GM12878 (cell line): ENCODE results near the gene SORT1. TPM values are rescaled to one million over a fixed set of nuclear protein-coding genes. Genes with fewer than 3 reads are reported as not detected.

Source experiments
- ATAC-seq: fragments of 200-7000 bp; cut with Tn5 transposase; 3 replicates; pipeline ENCODE4 v1.9.1; 2020; ENCODE audit warnings: mild to moderate bottlenecking, moderate library complexity
- BruUV-seq: library from RNA; stranded (reverse); fragments of 400-500 nt; replicated peaks from 2 replicates; lab custom pipeline; 2021; lab: Mats Ljungman, UMichigan
- CTCF ChIA-PET: fragments of 300-600 bp; sonication (Branson Sonifier 250); formaldehyde crosslinking; extraction: SDS; loops from one replicate; lab custom pipeline; 2021; ENCODE audit warnings: inconsistent platforms; lab: Yijun Ruan, JAX
- POLR2A ChIA-PET: fragments of 350-600 bp; formaldehyde crosslinking; extraction: SDS; loops from one replicate; lab custom pipeline; 2021; ENCODE audit warnings: inconsistent platforms; lab: Charles Lee
- RAD21 ChIA-PET: fragments of 300-600 bp; sonication (Branson Sonifier 250); formaldehyde crosslinking; loops from one replicate; lab custom pipeline; 2023; ENCODE audit warnings: antibody characterized with exemption; ENCODE audit not compliant: unreplicated experiment; lab: Charles Lee
- SMC1A ChIA-PET: fragments of 300-600 bp; sonication (Branson Sonifier 250); formaldehyde crosslinking; loops from one replicate; lab custom pipeline; 2023; ENCODE audit not compliant: unreplicated experiment, uncharacterized antibody; lab: Charles Lee
- DNase-seq: peaks from one replicate; pipeline ENCODE4 v3.0.0-alpha.2; 2011; ENCODE audit warnings: low read depth, low spot score
- FAIRE-seq: peaks from 3 replicates; lab custom pipeline; 2011; peaks lifted over from hg19 to GRCh38; lab: Jason Lieb, UNC
- H2AFZ ChIP-seq: 2 replicates; pipeline ENCODE4 v1.6.0; 2011; ENCODE audit warnings: low read depth, low read length, control low read depth; ENCODE audit not compliant: control insufficient read depth
- H3K27ac ChIP-seq: 2 replicates; pipeline ENCODE4 v1.5.1; 2011; ENCODE audit warnings: control low read depth; ENCODE audit not compliant: control insufficient read depth, insufficient read depth
- H3K27me3 ChIP-seq, 2 experiments: replicated peaks in 1 of 2; 2 replicates each; pipeline versions ENCODE4 v1.6.0 to v1.6.1; 2011; ENCODE audit warnings: low read length in 1 of 2; ENCODE audit not compliant: control insufficient read depth in 2 of 2, insufficient read depth in 2 of 2
- H3K36me3 ChIP-seq, 2 experiments: 2 replicates each; pipeline ENCODE4 v1.5.1; 2011; ENCODE audit warnings: low read length in 1 of 2; ENCODE audit not compliant: control insufficient read depth in 2 of 2, insufficient read depth in 2 of 2
- H3K4me1 ChIP-seq: 2 replicates; pipeline ENCODE4 v1.6.1; 2011; ENCODE audit warnings: mild to moderate bottlenecking, low read length, moderate library complexity, mixed read lengths; ENCODE audit not compliant: control insufficient read depth, insufficient read depth
- H3K4me2 ChIP-seq: 2 replicates; pipeline ENCODE4 v1.6.0; 2011; ENCODE audit warnings: control low read depth; ENCODE audit not compliant: control insufficient read depth, insufficient read depth
- H3K4me3 ChIP-seq: fragments of 200-600 bp; sonication (generic); 2 replicates; pipeline ENCODE4 v1.5.1; 2016
- H3K79me2 ChIP-seq: 2 replicates; pipeline ENCODE4 v1.6.0; 2011; ENCODE audit warnings: low read length; ENCODE audit not compliant: control insufficient read depth, insufficient read depth
- H3K9ac ChIP-seq: 2 replicates; pipeline ENCODE4 v1.8.0; 2011; ENCODE audit warnings: low read length, control low read depth, mixed read lengths; ENCODE audit not compliant: control insufficient read depth, insufficient read depth
- H3K9me3 ChIP-seq: replicated peaks from 3 replicates; pipeline ENCODE4 v1.5.1; 2011; ENCODE audit warnings: mild to moderate bottlenecking, low read length; ENCODE audit not compliant: control insufficient read depth, insufficient read depth
- H4K20me1 ChIP-seq: 2 replicates; pipeline ENCODE4 v1.6.0; 2011; ENCODE audit not compliant: control insufficient read depth, insufficient read depth
- EZH2 ChIP-seq: IDR thresholded peaks from 2 replicates; pipeline ENCODE4 v1.6.1; 2012; ENCODE audit warnings: low read depth, mild to moderate bottlenecking, control low read depth, inconsistent platforms, low read length, borderline replicate concordance; ENCODE audit not compliant: control insufficient read depth
- HDAC2 ChIP-seq: fragments of 200-600 bp; sonication (generic); IDR thresholded peaks from 2 replicates; pipeline ENCODE4 v1.6.1; 2017
- JUNB ChIP-seq: IDR thresholded peaks from 2 replicates; pipeline ENCODE4 v1.6.1; 2016; ENCODE audit warnings: antibody characterized with exemption, mild to moderate bottlenecking
- POLR2AphosphoS5 ChIP-seq: IDR thresholded peaks from 2 replicates; pipeline ENCODE4 v1.6.1; 2011; ENCODE audit warnings: mild to moderate bottlenecking, low read length, inconsistent platforms
- SUZ12 ChIP-seq: fragments of 200-600 bp; sonication (generic); IDR thresholded peaks from one replicate; pipeline ENCODE4 v1.6.1; 2018; ENCODE audit warnings: antibody characterized with exemption, mild to moderate bottlenecking; ENCODE audit not compliant: unreplicated experiment
- WGBS: methylation state at CpG from one replicate; pipeline ENCODE4 v1.1.6; 2016; ENCODE audit warnings: low lambda C conversion rate; ENCODE audit not compliant: insufficient replicate concordance, insufficient coverage; ENCODE audit errors: missing lambda C conversion rate; 5-methylcytosine and 5-hydroxymethylcytosine counted together
- in situ Hi-C: fragments of 300-500 bp; cut with MboI; formaldehyde crosslinking; loops from 9 replicates; pipeline ENCODE4 v1.14.3; 2018; ENCODE audit warnings: mixed read lengths
- intact Hi-C: fragments of 100-400 bp; cut with micrococcal nuclease; formaldehyde crosslinking; loops from one replicate; pipeline ENCODE4 v1.14.2; 2022; ENCODE audit not compliant: unreplicated experiment
- polyA plus RNA-seq, 11 experiments: library from polyadenylated mRNA; depleted of rRNA in 4 of 11; unstranded in 6 of 11; stranded (reverse) in 5 of 11; fragments of >200 nt; fragmentation: Nextera tagmentation in 4 of 11; fragmentation: Illumina TruSeq in 1 of 11; extraction: Ambion mirVana in 4 of 11; extraction: Trizol in 1 of 11; gene quantifications; 1 replicate in 1 of 11; 2 replicates in 10 of 11; pipeline versions ENCODE4 v1.2.1 to v1.2.3, GENCODE V29; 2011 to 2016; ENCODE audit warnings: inconsistent platforms in 2 of 11, missing spikeins in 2 of 11, low read depth in 1 of 11
- total RNA-seq, 4 experiments: library from RNA; depleted of rRNA in 3 of 4; stranded (reverse); fragments of >200 nt in 3 of 4; fragmentation: Illumina TruSeq in 1 of 4; extraction: Trizol in 1 of 4; gene quantifications; 2 replicates each; pipeline versions ENCODE4 v1.2.1 to v1.2.3, GENCODE V29; 2013 to 2021

The SORT1 gene
- total and polyA plus RNA-seq, 10 of the 15 experiments (the other 5 are each of a cell fraction or from before 2014, with no cell fraction given): 0.06 to 1.9 (median 0.33) TPM; not detected in 1

DNA sequence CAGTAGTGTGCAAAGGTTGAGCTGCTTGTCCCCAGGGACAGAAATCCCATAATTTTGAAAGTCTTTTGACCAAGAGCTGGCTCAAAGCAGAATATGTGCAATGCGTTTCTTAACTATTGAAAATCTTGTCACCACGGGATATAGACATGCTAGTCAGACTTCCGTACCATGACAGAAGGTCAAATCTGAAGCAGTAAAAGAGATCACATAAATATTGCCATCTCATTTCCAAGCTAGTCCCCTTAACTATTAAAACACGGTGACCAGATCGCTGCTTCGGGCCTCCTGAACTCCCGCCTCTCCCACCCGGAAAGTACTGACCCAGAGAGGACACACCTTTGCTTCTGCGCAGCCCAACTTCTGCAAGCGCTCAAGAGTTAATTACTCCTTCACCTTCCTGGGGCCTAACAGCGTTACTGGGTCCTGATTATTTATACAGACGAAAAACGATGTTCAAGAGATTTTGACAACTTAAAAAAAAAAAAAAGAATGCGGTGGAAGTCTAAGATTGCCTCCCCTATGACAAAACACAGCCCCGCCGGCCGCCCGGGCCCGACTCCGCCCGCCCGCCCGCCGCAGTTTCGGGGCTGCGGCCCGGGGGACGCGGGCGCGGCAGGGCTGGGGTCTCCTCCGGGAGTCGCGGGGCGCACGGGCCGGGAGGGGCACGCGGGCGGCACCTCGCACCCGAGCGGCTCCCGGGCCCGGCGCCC is 692 bp downstream of the SORT1 start:
- ChIA-PET SMC1A (interaction anchor here (1.6 to 6.6 kb wide), 2 partner anchors 81 to 119 kb away, joined by 3 to 113 read pairs; no protein-coding TSS in a partner anchor), POLR2A (no interaction called here), RAD21 (interaction anchor here (0.9 to 6.0 kb wide), 3 partner anchors 115 to 120 kb away, joined by 3 to 87 read pairs (median 21); partner anchors contain the start of gene PSRC1), CTCF (interaction anchor here (1.3 to 8.0 kb wide), 7 partner anchors 11 to 136 kb away, joined by 5 to 241 read pairs (median 22); partner anchors contain the start of gene PSRC1)
- no peak for ATAC-seq
- H3K4me2 ChIP-seq: peak overlapping the region; percentile 76
- no peaks in the 10 kb centered on the region for H3K9me3 ChIP-seq
- H3K27me3 ChIP-seq: peaks cover 1 to 4% of the 10 kb centered on the region in 2 experiments; a peak in 3 of 4 replicates
- no peak for DNase-seq
- TF ChIP-seq JUNB (no peak), SUZ12 (peak; percentile 78), EZH2 (0 out of 2 replicates have a peak, but pooled peaks have one; percentile 66), HDAC2 (no peak), POLR2AphosphoS5 (no peak)
- no peak for FAIRE-seq
- peak overlapping the region; percentile 39; the same call in 1 of the 2 replicates for H3K4me3 ChIP-seq
- H3K27ac ChIP-seq: no peak overlapping the region
- peaks cover 9% of the 10 kb centered on the region for H3K4me1 ChIP-seq
- intact Hi-C loops (loop anchor here (10.0 kb wide), 1 partner anchor 282 kb away; the partner anchor contains the start of gene ELAPOR1), in situ Hi-C loops (no loop called here)
- H3K79me2 ChIP-seq: no peaks in the 10 kb centered on the region
- no TSS peak for BruUV-seq
- peak overlapping the region; percentile 35; the same call in 1 of the 2 replicates for H2AFZ ChIP-seq
- WGBS: 36% methylated on average over 14 of the region's 46 CpGs
- H4K20me1 ChIP-seq: no peaks in the 10 kb centered on the region
- H3K36me3 ChIP-seq: peaks cover 2% of the 10 kb centered on the region in 2 experiments
- no peak overlapping the region; the same call in 1 of the 2 replicates for H3K9ac ChIP-seq
